GM04504 (cell line): ENCODE data around the gene TUBA3E.
"Not testable (repeated sequence)": the region's sequence is repeated elsewhere in the genome, so short reads cannot be mapped to it uniquely, and the experiment has no call there.

Source experiments
- DNase-seq: peaks from one replicate; pipeline ENCODE4 v3.0.0-alpha.2; 2012; ENCODE audit warnings: low read depth

Gene TUBA3E

DNA sequence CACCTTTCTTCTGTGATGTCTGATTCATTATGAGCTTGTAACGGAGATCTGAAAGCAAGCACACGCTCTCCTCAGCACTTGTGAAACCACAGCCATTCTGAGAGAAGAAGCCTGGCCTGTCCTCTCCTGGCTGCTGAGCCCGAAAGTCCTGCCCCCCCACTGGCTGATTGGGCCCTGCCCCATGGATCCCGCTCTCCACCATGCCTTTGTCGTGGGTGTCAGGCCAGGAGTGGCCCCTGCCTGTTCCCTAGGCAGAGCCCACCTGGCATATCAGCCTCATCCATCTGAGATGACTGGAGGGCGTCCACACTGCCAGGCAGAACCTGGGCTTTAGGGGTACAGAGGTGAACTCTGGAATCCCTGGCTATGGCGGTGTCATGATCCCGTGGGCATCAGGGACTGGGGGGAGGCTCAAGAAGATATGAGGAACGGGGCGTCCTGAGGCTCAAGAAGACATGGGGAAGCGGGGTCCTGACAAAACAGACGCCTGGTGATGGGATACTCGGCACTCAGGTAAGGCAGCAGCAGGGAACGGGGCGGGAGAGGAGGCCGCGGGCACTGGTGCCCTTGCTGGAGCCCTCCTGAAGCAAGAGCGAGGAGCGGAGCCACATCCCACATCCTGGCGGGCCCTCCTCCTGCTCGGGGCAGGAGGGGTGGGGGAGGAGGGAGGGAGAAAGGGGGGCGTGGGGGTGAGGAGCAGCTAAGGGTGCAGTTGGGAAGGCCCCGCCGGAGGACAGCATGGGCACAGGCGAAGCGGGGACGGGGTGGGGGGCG, 54.8 kb downstream of the TUBA3E start:
- not testable (repeated sequence) for DNase-seq

DNA sequence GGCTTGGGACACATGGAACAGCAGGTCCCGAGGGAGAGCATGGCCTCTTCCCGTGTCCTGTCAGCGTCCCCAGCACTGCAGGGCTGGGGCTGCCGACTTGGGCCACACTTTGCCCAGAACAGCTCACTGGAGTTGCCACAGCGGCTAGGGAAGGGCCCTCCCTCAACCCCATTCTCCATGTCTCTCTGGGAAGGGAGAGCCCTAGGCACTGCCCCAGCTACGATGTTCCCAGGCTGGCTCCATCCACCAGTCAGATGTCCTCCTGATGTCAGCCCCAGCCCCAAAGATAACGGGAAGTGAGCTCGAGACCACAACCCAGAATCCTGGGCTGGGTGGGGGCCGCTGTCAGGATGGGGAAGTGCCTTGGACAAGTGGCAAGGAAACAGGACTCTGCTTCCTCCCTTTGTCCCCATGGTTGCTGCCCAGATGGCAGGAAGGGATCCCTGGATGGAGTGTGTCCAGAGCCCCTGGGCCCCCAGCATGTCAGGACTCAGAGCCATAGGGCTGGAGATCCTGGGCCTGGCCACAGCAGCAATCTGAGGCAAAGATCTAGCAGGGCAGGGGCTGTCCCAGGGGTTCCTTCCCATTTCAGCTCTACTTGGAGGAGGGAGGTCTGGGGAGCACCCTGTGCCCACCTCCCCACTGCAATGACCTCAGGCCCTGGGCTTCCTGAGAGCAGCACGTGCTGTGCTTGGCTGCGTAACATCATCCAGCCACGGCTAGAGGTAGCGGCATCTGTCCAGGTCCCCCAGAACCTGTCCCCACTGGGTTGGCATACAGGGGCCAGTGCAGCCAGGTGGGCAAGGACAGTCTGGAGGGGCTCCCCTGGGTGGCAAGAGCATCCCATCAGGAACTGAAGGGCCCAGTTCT, 55.6 kb downstream of the TUBA3E start:
- DNase-seq: not testable (repeated sequence)
